Measurements from ENCODE around the gene ADGRF4.

- TF ChIP-seq CTCF (IDR thresholded peaks at IDR 0.05; ENCODE audit: poor library complexity, severe bottlenecking) (no peak), RAD21 (conservative IDR thresholded peaks at IDR 0.05) (no peak), EP300 (conservative IDR thresholded peaks at IDR 0.05; ENCODE audit: poor library complexity, severe bottlenecking) (no peak), POLR2AphosphoS5 (IDR thresholded peaks at IDR 0.05) (no peak), MXI1 (conservative IDR thresholded peaks at IDR 0.05; ENCODE audit: poor library complexity, severe bottlenecking) (no peak), EZH2 (IDR thresholded peaks at IDR 0.05; ENCODE audit: borderline replicate concordance, insufficient read depth, low read length, poor library complexity, severe bottlenecking) (no peak), REST (IDR thresholded peaks at IDR 0.05; ENCODE audit: borderline replicate concordance) (no peak), TAF1 (IDR thresholded peaks at IDR 0.05; ENCODE audit: low read depth) (no peak), SMC3 (conservative IDR thresholded peaks at IDR 0.05; ENCODE audit: poor library complexity) (no peak)
Measured at GRCh38 chr6:47737406-47737805, 39.0 kb downstream of the ADGRF4 start.
